ENCODE data around the gene GDF2. TPM values are rescaled to one million over a fixed set of nuclear protein-coding genes. Genes with fewer than 3 reads are reported as not detected.

GDF2 gene
- total and polyA plus RNA-seq, 2 of the 4 experiments (the other 2 are of a cell fraction), result under 0.01 TPM; not detected in 1

DNA sequence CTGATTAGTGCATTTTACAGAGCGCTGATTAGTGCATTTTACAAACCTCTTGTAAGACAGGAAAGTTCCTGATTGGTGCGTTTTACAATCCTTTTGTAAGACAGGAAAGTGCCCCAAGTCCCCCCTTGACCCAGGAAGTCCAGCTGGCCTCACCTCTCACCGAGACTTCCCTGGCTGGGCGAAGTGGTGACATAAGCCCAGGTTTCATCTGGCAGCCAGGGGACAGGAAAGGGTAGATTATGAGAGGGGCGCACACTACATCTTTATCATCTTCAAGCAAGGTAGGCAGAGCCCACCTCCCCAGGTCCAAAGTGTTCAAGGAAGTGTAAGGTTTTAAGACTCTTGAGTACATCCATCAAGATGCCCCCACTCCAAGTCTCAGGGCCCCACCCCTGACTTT, 27.8 kb upstream of the GDF2 start:
- no peaks in the 10 kb centered on the region for H3K9me1 ChIP-seq (ENCODE audit: insufficient read depth, low read length)
- 100% methylated on average over 1 of the region's 5 CpGs; no CpG with 5 or more reads in 1 of the 2 experiments for WGBS, 2 experiments (ENCODE audit: extremely low coverage in 2 of 2, insufficient read length in 1 of 2)
- H4K91ac ChIP-seq (ENCODE audit: insufficient read depth, low read depth, low read length), result no peak overlapping the region
- no peak overlapping the region for H3K18ac ChIP-seq (ENCODE audit: low read depth, low read length)
- H2BK15ac ChIP-seq (ENCODE audit: low read depth, low read length), result no peak overlapping the region
- H3K56ac ChIP-seq (ENCODE audit: extremely low read depth, insufficient read depth, low read length), result no peak overlapping the region
- no peak overlapping the region for H4K5ac ChIP-seq (ENCODE audit: low read depth, low read length)
- BruUV-seq (replicated peaks), result no TSS peak
- no peak for DNase-seq
- no peaks in the 10 kb centered on the region; the same call in 1 of the 2 replicates for H3K4me1 ChIP-seq (ENCODE audit: control insufficient read depth, insufficient read depth, low read length)
- H4K8ac ChIP-seq (ENCODE audit: low read depth in 2 of 2, low read length in 2 of 2), result no peak overlapping the region
- in situ Hi-C loops (cut with MboI; ENCODE audit: low sequenced_read_pairs), result no loop called here
- no peak for ATAC-seq (ENCODE audit: low read depth)
- no peak overlapping the region for H2BK20ac ChIP-seq (ENCODE audit: low read depth, low read length)
- no peak overlapping the region for H3K4me3 ChIP-seq (ENCODE audit: insufficient read depth, low read depth, low read length)
- H3K23ac ChIP-seq (ENCODE audit: low read depth, low read length), result no peak overlapping the region
- H3K9me3 ChIP-seq (ENCODE audit: control insufficient read depth, insufficient read depth, low read length), result no peaks in the 10 kb centered on the region; the same call in 1 of the 2 replicates
- H3K4ac ChIP-seq (ENCODE audit: low read depth, low read length), result no peak overlapping the region
- no peak overlapping the region for H2AFZ ChIP-seq (replicated peaks; ENCODE audit: low read length, poor library complexity)
- no peaks in the 10 kb centered on the region for H3K79me1 ChIP-seq (ENCODE audit: low read depth in 1 of 2, low read length in 2 of 2)
- POLR2A ChIA-PET (ENCODE audit: unreplicated experiment), result no interaction called here
- H2BK5ac ChIP-seq (ENCODE audit: low read depth, low read length, poor library complexity, severe bottlenecking), result no peak overlapping the region
- H3K36me3 ChIP-seq (ENCODE audit: control insufficient read depth, insufficient read depth, low read length), result no peaks in the 10 kb centered on the region
- H4K20me1 ChIP-seq (ENCODE audit: insufficient read depth, low read length), result no peaks in the 10 kb centered on the region
- CTCF ChIA-PET, result no interaction called here
- H3K14ac ChIP-seq (replicated peaks; ENCODE audit: low read depth, low read length), result no peak overlapping the region
- intact Hi-C loops (cut with micrococcal nuclease), result no loop called here
- no peak overlapping the region for H2AK9ac ChIP-seq (replicated peaks; ENCODE audit: low read depth, low read length, poor library complexity)
- no peak overlapping the region for H2AK5ac ChIP-seq (ENCODE audit: low read depth, low read length)
- dilution Hi-C loops (cut with HindIII; ENCODE audit: low sequenced_read_pairs, unreplicated experiment), result no loop called here
- no peak overlapping the region for H3K27ac ChIP-seq (ENCODE audit: insufficient read depth, low read length)
- TF ChIP-seq FOS (IDR thresholded peaks at IDR 0.05; ENCODE audit: low read depth, low read length) (no peak), NFE2L2 (IDR thresholded peaks at IDR 0.05; ENCODE audit: low read depth, low read length) (no peak), MAZ (IDR thresholded peaks at IDR 0.05; ENCODE audit: borderline replicate concordance, low read depth, low read length) (no peak), MXI1 (IDR thresholded peaks at IDR 0.05; ENCODE audit: borderline replicate concordance, low read depth, low read length) (no peak), POLR2A (IDR thresholded peaks at IDR 0.05; ENCODE audit: low read depth, low read length) (no peak), RFX5 (IDR thresholded peaks at IDR 0.05; ENCODE audit: low read depth, low read length) (no peak), SMC3 (IDR thresholded peaks at IDR 0.05; ENCODE audit: low read depth, low read length) (no peak), CHD1 (IDR thresholded peaks at IDR 0.05; ENCODE audit: low read depth, low read length) (no peak), RAD21 (IDR thresholded peaks at IDR 0.05; ENCODE audit: low read length) (no peak), MAFK (IDR thresholded peaks at IDR 0.05; ENCODE audit: low read depth, low read length) (no peak), CEBPB (IDR thresholded peaks at IDR 0.05; ENCODE audit: low read depth, low read length) (no peak), RCOR1 (IDR thresholded peaks at IDR 0.05; ENCODE audit: insufficient replicate concordance, low read length) (no peak), BHLHE40 (IDR thresholded peaks at IDR 0.05; ENCODE audit: low read depth, low read length) (no peak)
- TF ChIP-seq, protein P1, sequence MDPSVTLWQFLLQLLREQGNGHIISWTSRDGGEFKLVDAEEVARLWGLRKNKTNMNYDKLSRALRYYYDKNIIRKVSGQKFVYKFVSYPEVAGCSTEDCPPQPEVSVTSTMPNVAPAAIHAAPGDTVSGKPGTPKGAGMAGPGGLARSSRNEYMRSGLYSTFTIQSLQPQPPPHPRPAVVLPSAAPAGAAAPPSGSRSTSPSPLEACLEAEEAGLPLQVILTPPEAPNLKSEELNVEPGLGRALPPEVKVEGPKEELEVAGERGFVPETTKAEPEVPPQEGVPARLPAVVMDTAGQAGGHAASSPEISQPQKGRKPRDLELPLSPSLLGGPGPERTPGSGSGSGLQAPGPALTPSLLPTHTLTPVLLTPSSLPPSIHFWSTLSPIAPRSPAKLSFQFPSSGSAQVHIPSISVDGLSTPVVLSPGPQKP (IDR thresholded peaks at IDR 0.05; ENCODE audit: borderline replicate concordance, low read depth, low read length), result no peak
- TF ChIP-seq, protein P2, sequence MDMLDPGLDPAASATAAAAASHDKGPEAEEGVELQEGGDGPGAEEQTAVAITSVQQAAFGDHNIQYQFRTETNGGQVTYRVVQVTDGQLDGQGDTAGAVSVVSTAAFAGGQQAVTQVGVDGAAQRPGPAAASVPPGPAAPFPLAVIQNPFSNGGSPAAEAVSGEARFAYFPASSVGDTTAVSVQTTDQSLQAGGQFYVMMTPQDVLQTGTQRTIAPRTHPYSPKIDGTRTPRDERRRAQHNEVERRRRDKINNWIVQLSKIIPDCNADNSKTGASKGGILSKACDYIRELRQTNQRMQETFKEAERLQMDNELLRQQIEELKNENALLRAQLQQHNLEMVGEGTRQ (IDR thresholded peaks at IDR 0.05; ENCODE audit: low read depth, low read length), result no peak
- TF ChIP-seq, protein P3, sequence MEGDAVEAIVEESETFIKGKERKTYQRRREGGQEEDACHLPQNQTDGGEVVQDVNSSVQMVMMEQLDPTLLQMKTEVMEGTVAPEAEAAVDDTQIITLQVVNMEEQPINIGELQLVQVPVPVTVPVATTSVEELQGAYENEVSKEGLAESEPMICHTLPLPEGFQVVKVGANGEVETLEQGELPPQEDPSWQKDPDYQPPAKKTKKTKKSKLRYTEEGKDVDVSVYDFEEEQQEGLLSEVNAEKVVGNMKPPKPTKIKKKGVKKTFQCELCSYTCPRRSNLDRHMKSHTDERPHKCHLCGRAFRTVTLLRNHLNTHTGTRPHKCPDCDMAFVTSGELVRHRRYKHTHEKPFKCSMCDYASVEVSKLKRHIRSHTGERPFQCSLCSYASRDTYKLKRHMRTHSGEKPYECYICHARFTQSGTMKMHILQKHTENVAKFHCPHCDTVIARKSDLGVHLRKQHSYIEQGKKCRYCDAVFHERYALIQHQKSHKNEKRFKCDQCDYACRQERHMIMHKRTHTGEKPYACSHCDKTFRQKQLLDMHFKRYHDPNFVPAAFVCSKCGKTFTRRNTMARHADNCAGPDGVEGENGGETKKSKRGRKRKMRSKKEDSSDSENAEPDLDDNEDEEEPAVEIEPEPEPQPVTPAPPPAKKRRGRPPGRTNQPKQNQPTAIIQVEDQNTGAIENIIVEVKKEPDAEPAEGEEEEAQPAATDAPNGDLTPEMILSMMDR (conservative IDR thresholded peaks at IDR 0.05; ENCODE audit: low read depth, low read length), result no peak
- peaks cover 64% of the 10 kb centered on the region for H3K27me3 ChIP-seq (ENCODE audit: control insufficient read depth, insufficient read depth, low read length)
- no peak overlapping the region for H3K9ac ChIP-seq (ENCODE audit: low read depth, low read length)
- no peak overlapping the region for H3K4me2 ChIP-seq (ENCODE audit: low read depth, low read length)
- H2BK120ac ChIP-seq (ENCODE audit: low read depth, low read length), result no peak overlapping the region
